Testis (tissue), 2 donors: ENCODE measurements around the gene PSMB1.

Experiments used
- POLR2A ChIP-seq: fragments of 450-650 bp; IDR thresholded peaks from one replicate; pipeline ENCODE4 v1.6.1; 2017; ENCODE audit warnings: antibody characterized with exemption, mild to moderate bottlenecking, moderate library complexity
- TF ChIP-seq, protein P1 (sequence below), 3 experiments: fragments of 450-650 bp in 2 of 3; fragments of 200-600 bp in 1 of 3; sonication (generic) in 1 of 3; IDR thresholded peaks; one replicate each; pipeline ENCODE4 v1.5.1; 2016 to 2019; ENCODE audit warnings: antibody characterized with exemption in 3 of 3, mild to moderate bottlenecking in 2 of 3, moderate library complexity in 1 of 3

DNA sequence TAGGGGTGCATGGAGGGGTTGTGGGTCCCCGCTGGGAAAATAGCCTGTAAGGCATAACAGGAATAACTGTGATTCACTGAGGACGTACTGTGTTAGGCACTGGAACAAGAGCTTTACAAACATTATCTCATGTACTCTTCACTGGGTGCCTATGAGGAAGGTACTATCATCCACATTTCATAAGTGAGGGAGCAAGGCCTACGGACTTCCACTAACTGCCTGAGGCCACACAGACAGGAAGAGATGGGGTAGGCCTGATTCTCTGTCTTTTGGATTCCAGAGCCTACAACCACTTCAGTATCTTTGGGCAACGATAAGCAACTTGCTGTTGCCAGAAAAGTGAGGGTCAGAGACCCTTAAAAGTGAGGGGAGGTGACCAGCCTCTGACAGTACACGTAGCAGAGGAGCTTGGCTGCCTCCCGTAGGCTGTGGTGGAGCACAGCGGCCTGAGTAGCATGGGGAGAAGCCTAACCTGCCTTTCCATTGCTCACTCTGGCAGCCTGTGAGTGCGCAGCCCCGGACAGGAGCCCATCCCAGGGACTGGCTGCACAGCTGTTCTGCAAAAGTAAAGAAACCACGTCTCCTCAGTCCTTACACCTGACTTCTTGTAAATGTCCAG, 30.4 kb downstream of the PSMB1 start:
- TF ChIP-seq, protein P1, sequence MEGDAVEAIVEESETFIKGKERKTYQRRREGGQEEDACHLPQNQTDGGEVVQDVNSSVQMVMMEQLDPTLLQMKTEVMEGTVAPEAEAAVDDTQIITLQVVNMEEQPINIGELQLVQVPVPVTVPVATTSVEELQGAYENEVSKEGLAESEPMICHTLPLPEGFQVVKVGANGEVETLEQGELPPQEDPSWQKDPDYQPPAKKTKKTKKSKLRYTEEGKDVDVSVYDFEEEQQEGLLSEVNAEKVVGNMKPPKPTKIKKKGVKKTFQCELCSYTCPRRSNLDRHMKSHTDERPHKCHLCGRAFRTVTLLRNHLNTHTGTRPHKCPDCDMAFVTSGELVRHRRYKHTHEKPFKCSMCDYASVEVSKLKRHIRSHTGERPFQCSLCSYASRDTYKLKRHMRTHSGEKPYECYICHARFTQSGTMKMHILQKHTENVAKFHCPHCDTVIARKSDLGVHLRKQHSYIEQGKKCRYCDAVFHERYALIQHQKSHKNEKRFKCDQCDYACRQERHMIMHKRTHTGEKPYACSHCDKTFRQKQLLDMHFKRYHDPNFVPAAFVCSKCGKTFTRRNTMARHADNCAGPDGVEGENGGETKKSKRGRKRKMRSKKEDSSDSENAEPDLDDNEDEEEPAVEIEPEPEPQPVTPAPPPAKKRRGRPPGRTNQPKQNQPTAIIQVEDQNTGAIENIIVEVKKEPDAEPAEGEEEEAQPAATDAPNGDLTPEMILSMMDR (IDR thresholded peaks at IDR 0.05) = no peak
- no peak for TF ChIP-seq POLR2A
